Medulla oblongata (tissue), 1 donor: ENCODE results near the gene C1orf94.

Source experiments
- DNase-seq: peaks from one replicate; pipeline ENCODE4 v3.0.0-alpha.2; 2015; ENCODE audit errors: extremely low spot score

Gene C1orf94

DNA sequence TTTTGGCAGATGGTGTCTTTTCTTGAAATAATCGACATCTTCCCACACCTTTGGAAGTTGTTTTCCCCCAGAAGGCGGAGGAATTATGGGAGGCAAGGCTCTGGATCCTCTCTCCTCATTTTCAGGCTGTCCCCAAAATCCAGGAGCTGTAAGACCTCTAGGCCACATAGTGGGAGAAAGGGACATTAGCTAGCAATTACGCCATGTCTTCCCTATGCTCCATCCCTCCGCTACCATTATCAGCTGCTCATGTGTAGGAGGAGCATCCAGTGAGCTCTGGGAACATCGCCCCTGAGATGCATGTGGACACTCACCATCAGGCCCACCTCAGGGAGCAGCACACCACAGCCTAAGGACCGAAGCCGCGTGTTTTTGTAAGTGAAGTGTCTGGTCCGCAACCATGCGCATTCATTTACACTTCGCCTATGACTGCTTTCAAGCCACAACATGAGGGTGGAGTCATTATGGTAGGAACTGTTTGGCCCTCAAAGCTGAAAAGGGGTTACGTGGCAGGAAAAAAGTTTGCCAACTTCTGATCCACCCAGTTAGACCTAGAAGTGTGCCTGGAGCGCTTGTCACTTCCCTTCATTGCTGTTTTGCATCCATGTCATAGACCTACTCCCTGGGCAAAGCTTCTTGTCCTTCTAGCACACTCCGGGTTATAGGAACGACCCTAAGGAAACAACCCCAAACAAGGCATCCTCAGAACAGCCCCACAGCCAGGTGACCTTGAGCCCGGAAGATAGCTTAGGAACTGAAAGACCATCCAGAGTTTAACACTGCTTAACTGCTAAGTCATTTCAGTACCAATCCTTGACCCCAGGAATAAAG is 85.5 kb downstream of the C1orf94 start:
- DNase-seq, result no peak

DNA sequence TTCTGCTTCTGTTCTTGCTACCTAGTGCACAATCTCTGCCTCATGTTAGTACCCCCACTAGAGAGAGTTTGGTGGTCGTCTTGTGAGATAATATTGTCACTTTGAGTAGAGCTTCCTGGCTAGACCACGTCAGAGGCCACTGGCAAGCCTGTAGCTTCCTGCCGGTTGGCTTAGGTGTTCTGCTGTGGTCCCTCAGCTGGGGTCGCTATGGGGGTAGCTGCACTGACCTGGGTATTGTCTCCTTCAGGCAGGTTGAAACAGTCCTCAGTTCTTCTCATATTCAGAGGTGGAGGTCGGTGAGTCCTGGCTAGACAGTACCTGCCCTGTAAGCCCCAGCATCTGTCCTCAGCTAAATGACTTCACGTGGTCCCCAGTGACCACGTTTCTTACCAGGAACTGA is 86.2 kb downstream of the C1orf94 start:
- DNase-seq, result no peak

DNA sequence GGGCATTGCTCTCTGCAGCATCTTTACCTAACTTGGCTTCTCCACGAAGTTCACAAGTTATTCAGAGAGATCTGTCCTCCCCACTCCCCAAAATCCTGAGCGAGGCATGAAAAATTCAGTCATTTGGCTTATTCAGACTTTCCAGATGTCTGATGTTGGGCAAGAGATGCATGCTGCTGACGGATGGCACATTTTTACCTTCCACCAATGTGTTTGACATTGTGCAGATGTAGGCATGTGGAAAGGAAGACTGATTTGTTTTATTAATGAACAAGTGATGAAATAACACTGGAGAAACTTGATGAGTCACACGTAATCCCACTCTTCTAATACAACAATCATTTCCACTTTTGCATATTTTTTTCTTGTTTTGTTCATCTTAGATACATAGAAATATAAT is 86.7 kb downstream of the C1orf94 start:
- no peak for DNase-seq

GRCh38 chr1:34265396-34265795 is 88.7 kb downstream of the C1orf94 start:
- no peak for DNase-seq

DNA sequence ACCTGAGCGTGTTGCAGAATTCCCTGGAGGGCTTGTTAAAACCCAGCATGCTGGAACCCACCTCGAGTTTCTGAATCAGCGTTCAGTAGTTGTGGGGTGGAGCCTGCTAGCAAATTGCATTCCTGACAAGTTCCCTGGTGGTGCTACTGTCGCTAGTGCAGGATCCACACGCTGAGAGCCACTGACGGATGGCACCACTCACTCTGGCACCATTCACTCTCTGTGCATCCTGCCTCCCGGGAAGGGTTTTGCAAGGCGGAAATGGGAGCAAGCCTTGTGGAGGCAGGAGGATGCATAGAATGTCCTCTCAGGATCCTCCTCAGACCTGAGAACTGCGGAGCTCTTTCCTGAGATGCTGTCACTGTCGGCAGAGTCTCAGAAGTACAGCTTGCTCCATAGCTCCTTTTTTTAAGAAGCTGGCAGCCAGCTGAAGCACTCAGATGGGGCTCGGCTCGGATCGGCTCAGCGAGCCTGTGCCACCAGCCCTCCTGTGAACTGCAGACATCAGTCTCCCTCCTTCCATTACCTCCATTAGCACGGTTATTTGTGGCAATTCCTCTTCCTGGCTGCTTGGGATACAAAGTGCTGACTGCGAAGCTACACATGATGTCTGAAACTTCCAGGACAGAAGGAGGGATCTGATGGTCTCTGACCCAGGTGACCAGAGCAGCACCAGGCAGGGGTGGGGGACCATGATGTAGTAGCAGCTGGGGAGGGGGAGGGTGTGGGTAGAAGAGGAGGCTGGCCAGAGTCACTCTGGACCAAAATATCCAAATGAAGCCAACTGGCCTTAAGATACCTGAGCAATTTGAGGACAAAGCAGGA is 89.6 kb downstream of the C1orf94 start:
- DNase-seq, result no peak

DNA sequence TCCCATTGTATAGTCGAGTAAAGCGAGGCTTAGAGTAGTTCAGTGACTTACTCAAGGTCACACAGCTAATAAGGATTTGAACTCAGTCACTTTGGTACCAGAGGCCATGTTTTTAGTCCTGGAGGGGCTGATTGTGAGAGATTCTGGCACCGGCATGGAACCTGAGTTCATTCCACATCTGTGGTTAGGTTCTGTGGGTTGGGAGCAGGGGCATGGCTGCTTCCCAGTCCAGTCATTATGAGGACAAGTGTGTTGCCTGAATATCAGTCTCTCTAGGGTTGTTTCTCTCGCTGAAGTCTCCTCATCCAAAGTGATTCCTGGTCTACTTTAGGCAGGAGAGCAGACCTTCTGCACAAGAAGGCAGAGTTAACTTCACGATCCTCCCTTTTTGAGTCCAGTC is 90.6 kb downstream of the C1orf94 start:
- no peak for DNase-seq

- no peak for DNase-seq
These were observed 91.7 kb downstream of the C1orf94 start for GRCh38 chr1:34268311-34268954.
